Hepatocyte (in vitro differentiated cells): ENCODE data around the gene NBPF1. TPM values are rescaled to one million over a fixed set of nuclear protein-coding genes. Genes with fewer than 3 reads are reported as not detected.
"Not testable (repeated sequence)": the region's sequence is repeated elsewhere in the genome, so short reads cannot be mapped to it uniquely, and the experiment has no call there.

ENCODE experiments used
- DNase-seq: peaks from one replicate; pipeline ENCODE4 v3.0.0-alpha.2; 2016; ENCODE audit warnings: low spot score
- H2AFZ ChIP-seq: fragments of 200-600 bp; sonication (generic); 2 replicates; pipeline ENCODE4 v1.6.0; 2016; ENCODE audit warnings: antibody characterized with exemption, mild to moderate bottlenecking
- H3K27ac ChIP-seq: fragments of 200-600 bp; sonication (generic); 2 replicates; pipeline ENCODE4 v1.5.1; 2016; ENCODE audit warnings: mild to moderate bottlenecking
- H3K27me3 ChIP-seq: fragments of 200-600 bp; sonication (generic); 2 replicates; pipeline ENCODE4 v1.6.1; 2016
- H3K36me3 ChIP-seq: fragments of 200-600 bp; sonication (generic); replicated peaks from 2 replicates; pipeline ENCODE4 v1.5.1; 2016; ENCODE audit warnings: low read depth; ENCODE audit not compliant: insufficient read depth
- H3K4me1 ChIP-seq: fragments of 200-600 bp; sonication (generic); 2 replicates; pipeline ENCODE4 v1.5.1; 2016; ENCODE audit warnings: mild to moderate bottlenecking, moderate library complexity; ENCODE audit not compliant: insufficient read depth
- H3K4me2 ChIP-seq: fragments of 200-600 bp; sonication (generic); 2 replicates; pipeline ENCODE4 v1.6.0; 2016
- H3K4me3 ChIP-seq: fragments of 200-600 bp; sonication (generic); 2 replicates; pipeline ENCODE4 v1.5.1; 2016; ENCODE audit warnings: mild to moderate bottlenecking
- H3K79me2 ChIP-seq: fragments of 200-600 bp; sonication (generic); 2 replicates; pipeline ENCODE4 v1.6.0; 2017; ENCODE audit warnings: mild to moderate bottlenecking
- H3K9me2 ChIP-seq: fragments of 200-600 bp; sonication (generic); replicated peaks from 2 replicates; pipeline ENCODE4 v1.6.0; 2017; ENCODE audit warnings: mild to moderate bottlenecking; ENCODE audit not compliant: insufficient read depth
- H3K9me3 ChIP-seq: fragments of 200-600 bp; sonication (generic); 2 replicates; pipeline ENCODE4 v1.5.1; 2016; ENCODE audit warnings: low read depth, mild to moderate bottlenecking
- H4K20me1 ChIP-seq: fragments of 200-600 bp; sonication (generic); 2 replicates; pipeline ENCODE4 v1.6.0; 2016; ENCODE audit warnings: mild to moderate bottlenecking; ENCODE audit not compliant: insufficient read depth, poor library complexity, severe bottlenecking
- CTCF ChIP-seq: fragments of 200-600 bp; sonication (generic); IDR thresholded peaks from 2 replicates; pipeline ENCODE4 v1.5.1; 2016; ENCODE audit warnings: antibody characterized with exemption, mild to moderate bottlenecking; ENCODE audit not compliant: poor library complexity
- EZH2 ChIP-seq: fragments of 200-600 bp; sonication (generic); IDR thresholded peaks from 2 replicates; pipeline ENCODE4 v1.6.1; 2016; ENCODE audit warnings: antibody characterized with exemption, mild to moderate bottlenecking, borderline replicate concordance
- EZH2phosphoT487 ChIP-seq: fragments of 200-600 bp; sonication (generic); IDR thresholded peaks from one replicate; pipeline ENCODE4 v1.6.1; 2018; ENCODE audit warnings: antibody characterized with exemption, mild to moderate bottlenecking, low read depth, moderate library complexity; ENCODE audit not compliant: unreplicated experiment, severe bottlenecking
- WGBS: methylation state at CpG from one replicate; pipeline ENCODE4 v1.1.6; 2016; ENCODE audit warnings: low lambda C conversion rate; ENCODE audit errors: missing lambda C conversion rate; 5-methylcytosine and 5-hydroxymethylcytosine counted together
- polyA plus RNA-seq: library from polyadenylated mRNA; unstranded; fragments of >200 nt; fragmentation: Nextera tagmentation; extraction: Ambion mirVana; gene quantifications from 2 replicates; pipeline ENCODE4 v1.2.1, GENCODE V29; 2016
- total RNA-seq: library from RNA; depleted of rRNA; stranded (reverse); fragments of >200 nt; gene quantifications from 2 replicates; pipeline ENCODE4 v1.2.3, GENCODE V29; 2014

NBPF1 gene
- total and polyA plus RNA-seq, 2 experiments from 2014 or later = 31.7 to 57.1 TPM

GRCh38 chr1:16521288-16521583, 92.1 kb downstream of the NBPF1 start:
- peak overlapping the region; percentile 66 for H3K4me2 ChIP-seq

GRCh38 chr1:16520435-16521287, 92.7 kb downstream of the NBPF1 start:
- H3K27ac ChIP-seq, H3K79me2 ChIP-seq, H3K4me3 ChIP-seq, H3K9me3 ChIP-seq, H3K9me2 ChIP-seq, H3K4me1 ChIP-seq, H4K20me1 ChIP-seq, H3K36me3 ChIP-seq: not testable (repeated sequence)
- TF ChIP-seq EZH2 = peak; percentile 69
- H2AFZ ChIP-seq = peak overlapping the region; percentile 80
- peak overlapping the region; percentile 66 for H3K4me2 ChIP-seq
- H3K27me3 ChIP-seq = peaks cover 14% of the 10 kb centered on the region
- 22% methylated on average over 48 of the region's 48 CpGs for WGBS
- peak; percentile 16 for DNase-seq

More at GRCh38 chr1:16521288-16521583, 92.1 kb downstream of the NBPF1 start:
- no peaks in the 10 kb centered on the region for H3K9me2 ChIP-seq
- H4K20me1 ChIP-seq = no peaks in the 10 kb centered on the region
- no peaks in the 10 kb centered on the region for H3K9me3 ChIP-seq
- TF ChIP-seq EZH2phosphoT487 = no peak
- TF ChIP-seq EZH2 = no peak
- TF ChIP-seq CTCF = no peak
- 23% methylated on average over 12 of the region's 12 CpGs for WGBS
- no peak overlapping the region for H3K27ac ChIP-seq
- H3K36me3 ChIP-seq = no peaks in the 10 kb centered on the region
- H3K4me3 ChIP-seq = no peak overlapping the region
- peak overlapping the region; percentile 80 for H2AFZ ChIP-seq
- no peaks in the 10 kb centered on the region for H3K4me1 ChIP-seq
- no peak for DNase-seq
- H3K79me2 ChIP-seq = no peaks in the 10 kb centered on the region
- H3K27me3 ChIP-seq = peaks cover 14% of the 10 kb centered on the region

- H4K20me1 ChIP-seq, H3K9me2 ChIP-seq, H3K36me3 ChIP-seq, H3K4me1 ChIP-seq, H3K27ac ChIP-seq, H2AFZ ChIP-seq, H3K4me3 ChIP-seq, H3K79me2 ChIP-seq, H3K9me3 ChIP-seq, DNase-seq, H3K4me2 ChIP-seq: not testable (repeated sequence)
- H3K27me3 ChIP-seq = peaks cover 14% of the 10 kb centered on the region
- WGBS = 49% methylated on average over 6 of the region's 6 CpGs
These were observed 94.0 kb downstream of the NBPF1 start for GRCh38 chr1:16519255-16519951.

- H3K27me3 ChIP-seq = peaks cover 14% of the 10 kb centered on the region
- WGBS = 44% methylated on average over 2 of the region's 3 CpGs
- H2AFZ ChIP-seq, H3K4me2 ChIP-seq, H3K79me2 ChIP-seq, H3K36me3 ChIP-seq, H3K4me1 ChIP-seq, H4K20me1 ChIP-seq, H3K9me2 ChIP-seq, H3K4me3 ChIP-seq, DNase-seq, H3K27ac ChIP-seq, H3K9me3 ChIP-seq: not testable (repeated sequence)
These were observed 94.5 kb downstream of the NBPF1 start for GRCh38 chr1:16518913-16519254.

- not testable (repeated sequence) for H2AFZ ChIP-seq, H3K27ac ChIP-seq, H3K9me2 ChIP-seq, H3K4me2 ChIP-seq, H3K79me2 ChIP-seq, H3K36me3 ChIP-seq, DNase-seq, H3K9me3 ChIP-seq, H3K4me1 ChIP-seq, H3K4me3 ChIP-seq, H4K20me1 ChIP-seq
- H3K27me3 ChIP-seq = peaks cover 14% of the 10 kb centered on the region
- 74% methylated on average over 5 of the region's 5 CpGs for WGBS
These were observed 96.5 kb downstream of the NBPF1 start for GRCh38 chr1:16516694-16517410.

- DNase-seq = peak; percentile 78
- not testable (repeated sequence) for H3K79me2 ChIP-seq, H3K4me1 ChIP-seq, H3K27me3 ChIP-seq, H4K20me1 ChIP-seq, H3K9me2 ChIP-seq, H3K9me3 ChIP-seq, H3K36me3 ChIP-seq
- H3K27ac ChIP-seq = peak within 1 kb of the TSS; percentile 96
- WGBS = 3% methylated on average over 39 of the region's 40 CpGs
- H2AFZ ChIP-seq = peak within 1 kb of the TSS; percentile 67
- peak within 1 kb of the TSS; percentile 62 for H3K4me3 ChIP-seq
- peak within 1 kb of the TSS; percentile 75 for H3K4me2 ChIP-seq
These were observed 99.0 kb downstream of the NBPF1 start, which contains the start of gene RNU1-1 for GRCh38 chr1:16514107-16515055. Gene RNU1-1, minus strand, starts transcription at chr1:16514285.
